Lung microvascular endothelial cell (primary cell): ENCODE measurements around the gene XRCC4. TPM values are rescaled to one million over a fixed set of nuclear protein-coding genes. Genes with fewer than 3 reads are reported as not detected.

Experiments used
- DNase-seq, 2 donors: peaks; one replicate each; pipeline versions ENCODE4 v3.0.0 to v3.0.0-alpha.2; 2010; ENCODE audit warnings: low read depth in 2 of 2
- total RNA-seq: library from RNA; depleted of rRNA; stranded (reverse); fragments of >200 nt; gene quantifications from 2 replicates; pipeline ENCODE4 v1.2.1, GENCODE V29; 2014

Gene XRCC4
- total RNA-seq, 1 donor from 2014 or later: 2.0 TPM

- no peak for DNase-seq
Observed at GRCh38 chr5:83377131-83377865, 300.0 kb downstream of the XRCC4 start.

DNA sequence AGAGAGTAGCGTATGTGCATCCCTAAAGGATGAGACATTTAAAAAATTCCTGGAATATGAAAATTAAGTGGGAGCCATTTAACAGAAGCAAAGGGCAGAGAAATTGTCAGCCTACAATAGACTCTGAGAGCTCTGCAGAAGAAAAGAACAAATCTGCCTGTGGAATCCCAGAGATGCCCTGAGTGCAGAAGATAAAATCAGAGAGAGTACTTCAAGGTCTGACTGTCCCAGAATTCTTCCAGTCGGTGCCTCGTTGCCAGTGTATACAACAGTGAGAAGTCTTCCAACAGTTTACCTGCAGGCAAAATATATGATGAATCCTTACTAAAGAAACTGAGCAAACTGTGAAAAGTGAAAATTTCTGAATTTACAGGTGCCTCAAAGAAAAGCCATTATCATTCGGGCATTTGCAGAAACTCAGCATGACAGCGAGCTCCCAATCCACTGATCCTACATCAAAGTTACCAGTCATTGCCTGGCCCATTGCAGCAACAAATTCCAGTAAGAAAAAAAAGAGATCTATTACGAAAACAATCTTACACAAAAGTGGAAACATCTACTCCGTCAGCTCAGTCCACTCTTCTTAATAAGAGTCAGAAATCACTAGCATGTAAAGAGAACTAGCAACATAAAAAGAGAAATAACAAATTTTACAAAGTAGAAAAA, 301.4 kb downstream of the XRCC4 start:
- DNase-seq: no peak

- DNase-seq: no peak
Observed at GRCh38 chr5:83385812-83386211, 308.5 kb downstream of the XRCC4 start.

DNA sequence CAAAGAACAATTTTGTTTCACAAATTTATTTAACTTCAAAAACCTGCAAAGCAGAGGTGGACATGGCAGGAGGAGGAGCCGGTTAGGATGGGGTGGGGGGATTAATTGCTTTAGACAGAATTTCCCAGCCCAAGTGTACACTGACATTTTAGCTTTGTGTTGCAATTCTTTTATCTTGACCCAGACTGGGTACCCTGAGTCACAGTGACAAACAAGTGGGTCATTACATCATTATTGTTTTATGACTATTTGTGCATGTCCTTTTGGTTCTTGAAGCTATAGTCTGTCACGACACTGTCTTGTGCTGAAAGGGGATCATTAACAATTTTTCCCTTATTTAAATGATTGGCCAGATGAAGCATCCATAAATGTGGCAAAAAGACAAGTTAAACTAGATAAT, 309.7 kb downstream of the XRCC4 start:
- no peak for DNase-seq

GRCh38 chr5:83388608-83389007, 311.3 kb downstream of the XRCC4 start:
- no peak for DNase-seq

- DNase-seq: no peak
Observed at GRCh38 chr5:83392766-83393503, 315.6 kb downstream of the XRCC4 start.

DNA sequence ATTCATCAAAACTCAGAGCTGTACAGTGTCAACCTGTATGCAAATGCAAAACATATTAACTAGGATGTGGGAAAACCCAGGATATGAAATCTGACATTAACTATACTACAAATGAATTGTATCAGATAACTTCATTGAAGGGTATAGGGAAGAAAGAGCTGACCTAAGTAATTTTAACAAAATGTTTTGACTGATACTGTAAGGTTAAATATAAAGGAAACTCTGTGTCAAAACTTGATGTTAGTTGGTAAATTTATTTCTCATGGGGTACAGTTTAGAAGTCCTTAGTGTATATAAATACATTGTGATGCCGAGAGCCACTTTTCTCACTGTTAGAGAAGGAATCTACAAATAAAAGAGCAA, 316.1 kb downstream of the XRCC4 start:
- no peak for DNase-seq

DNA sequence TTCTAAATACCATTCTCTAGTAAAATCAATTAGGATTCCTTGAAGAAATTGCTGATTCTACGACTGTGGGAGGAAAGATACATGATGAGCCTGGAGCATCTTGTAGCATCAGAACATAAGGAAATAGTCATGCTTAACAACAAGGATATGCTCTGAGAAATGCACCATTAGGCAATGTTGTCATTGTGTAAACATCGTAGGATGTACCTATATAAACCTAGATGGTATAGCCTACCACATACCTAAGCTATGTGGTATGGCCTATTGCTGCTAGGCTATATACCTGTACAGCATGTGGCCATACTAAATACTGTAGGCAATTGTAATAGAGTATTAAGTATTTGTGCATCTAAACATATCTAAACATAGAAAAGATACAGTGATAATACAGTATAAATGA, 316.8 kb downstream of the XRCC4 start:
- no peak for DNase-seq

GRCh38 chr5:83396662-83397061, 319.3 kb downstream of the XRCC4 start:
- no peak for DNase-seq

DNA sequence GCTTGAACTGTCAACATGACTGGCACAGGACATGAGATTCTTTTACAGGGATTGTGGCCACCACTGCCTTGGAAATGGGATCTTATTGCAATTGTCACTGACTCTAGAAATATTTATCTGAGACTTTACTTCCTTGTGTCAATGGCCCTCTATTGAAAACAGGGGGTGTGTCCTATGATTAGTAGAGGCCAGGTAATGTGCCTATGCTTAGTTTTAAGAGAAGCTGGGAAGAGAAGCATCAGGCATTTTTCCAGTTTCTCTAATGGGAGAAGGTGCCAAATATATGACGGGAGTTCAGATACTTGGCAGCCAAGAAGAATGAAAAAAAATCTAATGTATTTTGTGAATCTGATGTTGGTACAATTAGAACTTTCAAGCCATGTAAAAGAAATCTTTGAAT, 320.3 kb downstream of the XRCC4 start:
- DNase-seq: no peak

DNA sequence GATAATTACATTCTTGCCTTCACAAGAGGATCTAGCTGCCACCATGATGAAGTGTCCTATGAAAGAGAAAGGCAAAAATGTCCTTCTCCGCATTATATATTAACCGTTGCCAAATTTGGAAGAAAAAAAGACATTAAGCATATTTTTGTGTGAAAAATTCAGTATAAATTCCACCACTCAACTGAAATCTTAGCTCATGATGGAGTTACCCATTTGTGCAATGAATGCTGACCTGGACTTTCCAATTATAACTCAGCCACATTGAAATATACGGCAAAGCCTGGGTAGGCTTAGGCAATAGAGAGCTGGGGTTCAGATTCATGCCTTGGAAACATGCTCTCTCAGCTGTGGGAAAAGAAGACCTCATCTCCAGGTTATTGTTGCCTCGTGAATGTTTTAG, 322.9 kb downstream of the XRCC4 start:
- no peak for DNase-seq

- peak in 1 of 2 donors; percentile 16 for DNase-seq
Observed at GRCh38 chr5:83400701-83401100, 323.4 kb downstream of the XRCC4 start.

DNA sequence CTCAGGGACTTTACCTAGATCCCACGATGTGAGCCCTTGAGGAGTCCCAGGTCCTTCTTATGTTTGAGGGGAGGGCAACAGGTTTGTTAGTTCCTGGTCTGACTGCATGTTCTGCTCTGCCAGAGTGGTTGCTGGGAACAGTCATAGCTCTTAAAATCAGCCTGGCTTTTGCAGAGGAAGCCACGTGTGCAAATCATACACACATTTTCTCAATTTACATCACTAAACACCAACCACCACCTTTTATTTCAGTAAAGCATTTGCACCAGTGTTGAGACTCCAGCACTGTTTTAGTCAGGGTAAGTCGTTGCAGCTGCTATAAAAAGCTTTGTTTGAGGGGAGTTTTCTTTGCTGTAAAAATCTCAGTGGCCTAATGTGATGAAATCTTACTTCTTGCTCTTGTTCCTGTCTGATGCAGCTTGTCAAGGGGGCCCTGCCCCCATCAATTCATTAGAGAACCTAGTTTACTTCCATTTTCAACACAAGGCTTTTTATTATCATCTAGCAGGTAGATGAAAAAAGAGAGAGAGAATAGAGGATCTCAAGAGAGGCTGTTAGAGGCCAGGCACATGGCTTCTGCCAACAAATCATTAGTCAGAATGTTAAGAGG, 323.9 kb downstream of the XRCC4 start:
- no peak for DNase-seq

DNA sequence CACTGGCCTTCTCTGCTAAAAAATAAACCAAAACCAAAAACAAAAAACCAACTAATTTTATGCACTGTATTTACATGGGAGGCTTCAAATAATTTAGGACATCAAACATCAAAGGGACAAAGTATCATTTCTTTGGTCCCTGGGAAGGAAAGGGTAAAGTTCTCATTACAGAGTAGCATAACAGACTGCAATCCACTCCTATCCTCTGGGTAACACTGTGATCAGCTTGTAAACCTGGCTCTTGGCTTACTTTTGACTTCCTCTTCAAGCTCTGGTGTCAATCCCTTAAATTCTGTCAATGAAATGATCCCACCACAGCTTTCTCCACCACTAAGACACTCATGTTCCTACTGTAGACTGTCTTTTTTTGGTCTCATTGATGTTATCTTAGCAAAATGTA, 324.4 kb downstream of the XRCC4 start:
- DNase-seq: no peak

Other genes starting within 250 kb of the XRCC4 start
- gene TMEM167A, start 153 bp upstream of the XRCC4 start, total RNA-seq: 36.6 and 43.3 TPM in 2 replicates